Erythroblast (primary cell): ENCODE measurements around the gene CMBL.

Source experiments
- GATA1 ChIP-seq: IDR thresholded peaks from 2 replicates; pipeline ENCODE4 v1.6.1; 2011; ENCODE audit warnings: low read depth, mild to moderate bottlenecking, control low read depth, low read length, moderate library complexity
- POLR2A ChIP-seq: IDR thresholded peaks from 2 replicates; pipeline ENCODE4 v1.6.1; 2011; ENCODE audit warnings: mild to moderate bottlenecking, low read length

DNA sequence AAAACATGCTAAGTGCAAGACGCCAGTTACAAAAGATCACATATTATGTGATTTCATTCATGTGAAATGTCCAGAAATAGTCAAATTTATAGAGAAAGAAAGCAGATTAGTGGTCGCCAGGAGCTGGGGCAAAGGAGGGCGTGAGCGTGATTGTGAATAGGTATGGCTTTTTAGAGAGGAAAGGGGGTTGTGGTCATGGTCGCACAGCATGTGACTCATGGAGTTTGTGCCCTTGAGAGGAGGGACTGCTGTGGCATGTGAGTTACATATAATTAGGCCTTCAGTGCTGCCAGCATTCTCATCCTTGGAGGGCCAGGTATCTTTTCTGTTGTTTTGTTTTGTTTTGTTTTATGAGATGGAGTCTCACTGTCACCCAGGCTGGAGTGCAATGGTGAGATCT, 24.6 kb upstream of the CMBL start:
- TF ChIP-seq POLR2A (no peak), GATA1 (no peak)
